Activated T-cell treated with anti-CD3 and anti-CD28 coated beads, Interleukin-2, amount 50 U/mL, for 1 hour (primary cell): ENCODE data around the gene IGSF9B.

ENCODE experiments used
- DNase-seq: peaks from one replicate; pipeline ENCODE4 v3.0.0-alpha.2; 2020

Gene IGSF9B

DNA sequence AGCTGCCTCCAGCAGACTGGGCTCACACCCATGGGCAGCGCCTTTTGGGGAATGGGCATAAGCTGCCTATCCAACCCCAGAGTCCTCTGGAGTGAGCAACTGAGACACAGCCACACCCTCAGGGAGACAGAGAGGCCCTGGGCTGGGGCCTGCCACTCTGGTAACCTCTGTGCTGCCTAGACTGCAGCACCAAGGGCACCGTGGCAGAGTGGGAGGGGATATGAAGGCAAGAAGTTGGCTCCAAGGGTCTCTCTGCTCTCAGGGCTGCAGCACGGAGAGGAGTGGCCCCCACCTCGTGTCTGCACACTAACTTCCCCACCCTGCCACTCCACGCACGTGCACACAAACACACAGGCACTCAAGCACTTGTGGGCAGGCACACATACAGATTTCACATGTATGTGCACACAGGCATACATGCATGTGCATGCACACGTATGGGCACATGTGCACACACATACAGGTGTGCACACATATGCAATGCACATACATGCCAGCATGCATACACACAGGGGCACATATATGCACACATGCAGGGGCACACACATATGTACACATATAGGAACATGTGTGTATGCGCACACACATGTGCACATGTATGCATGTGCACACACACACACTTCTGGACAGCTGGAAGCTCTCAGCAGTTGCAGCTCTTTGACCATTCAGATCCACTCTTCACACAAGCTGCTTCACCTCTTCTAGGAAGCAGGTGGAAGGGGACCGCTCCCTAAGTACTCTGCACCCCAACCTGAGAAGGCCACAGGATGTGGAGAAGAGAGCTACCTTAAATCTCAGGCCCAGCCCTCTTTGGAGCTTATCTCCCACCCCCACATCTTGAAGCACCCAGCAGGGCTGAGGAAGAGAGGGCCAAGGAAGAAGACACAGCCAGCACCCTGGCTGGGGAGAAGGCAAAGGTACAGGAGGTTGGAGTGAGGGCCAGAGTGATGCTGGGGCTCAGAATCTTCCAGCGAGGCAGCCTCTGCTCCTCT lies 4.3 kb downstream of the IGSF9B start:
- DNase-seq: no peak

DNA sequence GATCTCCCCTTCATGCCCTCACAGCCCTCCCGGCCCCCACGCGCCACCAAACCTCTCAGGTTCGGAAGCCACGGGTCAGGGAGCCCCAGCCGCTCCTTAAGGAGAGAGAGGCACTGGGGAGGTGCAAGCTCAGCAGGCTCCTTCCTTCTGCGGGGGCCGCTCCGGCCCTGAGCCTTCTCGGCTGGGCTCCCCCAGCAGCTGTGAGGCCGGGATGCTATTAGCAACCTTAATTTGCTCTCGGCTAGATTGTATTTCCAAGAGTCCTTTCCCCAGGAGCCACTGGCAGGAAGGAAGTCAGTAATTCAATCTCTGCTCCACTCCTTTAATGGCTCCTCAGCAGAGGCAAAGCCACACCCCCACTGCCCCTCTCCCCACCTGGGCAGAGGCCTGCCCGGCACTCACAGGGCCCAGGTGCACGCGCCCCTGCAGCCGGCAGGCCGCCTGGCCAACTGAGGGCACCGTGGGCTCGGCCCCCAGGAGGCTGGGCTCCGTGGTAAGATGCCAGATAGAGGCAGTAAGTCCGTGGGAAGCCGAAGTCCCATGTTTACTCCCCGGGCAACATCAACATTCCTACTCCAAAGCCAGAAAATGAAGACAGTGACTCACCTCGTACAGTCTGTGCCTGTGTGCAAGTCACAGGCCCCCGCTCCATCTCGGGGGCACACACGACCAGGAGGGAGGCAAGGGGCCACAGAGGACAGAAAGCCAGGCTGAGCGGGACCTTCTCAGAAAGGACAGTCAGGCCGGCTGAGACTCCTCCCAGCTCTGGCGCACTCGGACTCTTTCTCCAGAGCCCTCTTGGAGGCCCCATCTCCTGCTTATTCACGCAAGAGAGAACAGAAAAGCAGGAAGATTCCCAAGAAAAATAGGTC lies 5.2 kb downstream of the IGSF9B start:
- DNase-seq: no peak

DNA sequence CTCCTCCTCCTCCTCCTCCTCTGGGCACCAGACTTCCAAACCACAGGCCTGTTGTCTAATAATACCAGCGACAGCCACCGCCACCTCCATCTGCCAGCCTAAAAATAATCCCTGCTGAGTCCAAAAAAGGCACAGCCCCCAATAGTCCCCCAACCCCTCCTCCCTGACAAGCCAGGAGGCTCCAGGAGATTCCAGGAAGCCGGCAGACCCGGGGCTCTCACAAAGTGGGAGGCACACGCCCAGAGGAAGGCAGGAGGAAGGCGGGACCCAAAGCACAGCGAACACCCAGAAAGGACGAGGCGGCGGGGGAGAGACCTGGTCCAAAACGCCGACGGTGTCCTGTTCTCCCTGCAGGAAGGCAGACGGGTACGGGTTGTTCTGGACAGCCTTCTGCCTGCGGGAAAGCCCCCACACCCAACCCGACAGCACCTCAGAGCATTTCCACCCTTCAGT lies 5.9 kb downstream of the IGSF9B start:
- no peak for DNase-seq

DNA sequence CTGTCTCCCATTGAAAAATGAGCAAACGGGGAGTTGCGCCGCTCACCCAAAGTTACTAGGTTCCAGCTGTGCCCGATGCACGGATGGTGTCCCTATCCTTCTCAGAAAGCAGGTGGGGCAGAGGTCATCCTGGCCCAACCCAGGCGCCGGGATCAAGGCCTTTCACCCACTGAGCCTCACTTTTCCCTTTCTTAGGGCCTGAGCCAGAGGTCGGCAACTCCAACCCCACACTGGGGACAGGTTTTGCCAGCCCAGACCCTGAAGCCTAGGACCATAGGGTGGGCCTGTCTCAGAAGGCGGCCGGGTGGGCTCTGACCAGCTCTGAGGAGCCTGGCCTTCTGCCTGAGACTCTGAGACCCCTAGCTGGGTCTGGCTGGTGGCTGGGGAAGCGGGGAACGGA lies 6.3 kb downstream of the IGSF9B start:
- no peak for DNase-seq

DNA sequence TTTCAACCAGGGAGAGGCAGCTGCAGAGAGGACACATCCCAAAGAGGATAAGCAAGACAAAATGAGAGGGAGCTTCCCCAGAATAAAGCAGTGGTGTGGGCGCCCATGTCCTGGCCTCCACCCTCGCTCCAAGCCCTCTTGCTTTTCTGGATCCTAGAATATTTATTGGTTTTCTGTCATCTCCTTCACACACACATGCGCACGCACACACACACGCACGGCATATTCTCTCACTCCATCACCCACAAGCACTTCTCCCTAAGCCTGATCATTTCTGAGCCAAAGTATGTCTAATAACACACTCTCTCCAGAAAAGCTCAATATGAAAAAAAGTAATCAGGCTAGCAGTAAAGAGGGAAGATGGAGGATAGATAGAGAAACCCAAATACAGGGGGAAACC lies 7.6 kb downstream of the IGSF9B start:
- no peak for DNase-seq

DNA sequence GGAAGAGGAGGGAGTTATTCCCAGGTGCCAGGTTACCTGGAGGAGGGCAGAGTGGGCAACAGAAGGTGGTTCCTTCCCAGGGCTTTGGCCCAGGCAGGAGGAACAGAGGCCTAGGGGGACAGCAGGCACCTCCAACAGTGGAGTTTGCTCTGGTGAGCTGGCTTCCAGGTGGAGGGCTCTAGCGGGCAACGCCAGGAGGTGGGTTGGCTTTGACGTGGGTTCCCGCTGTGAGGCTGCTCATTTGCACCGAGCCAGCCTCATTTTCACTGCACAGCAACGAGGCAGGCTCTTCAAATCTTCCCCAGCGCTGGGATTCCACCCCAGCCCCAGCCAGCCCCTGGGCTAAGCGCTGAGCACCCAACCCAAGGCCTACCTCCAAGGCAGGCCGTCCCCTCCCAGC lies 8.1 kb downstream of the IGSF9B start:
- no peak for DNase-seq

DNA sequence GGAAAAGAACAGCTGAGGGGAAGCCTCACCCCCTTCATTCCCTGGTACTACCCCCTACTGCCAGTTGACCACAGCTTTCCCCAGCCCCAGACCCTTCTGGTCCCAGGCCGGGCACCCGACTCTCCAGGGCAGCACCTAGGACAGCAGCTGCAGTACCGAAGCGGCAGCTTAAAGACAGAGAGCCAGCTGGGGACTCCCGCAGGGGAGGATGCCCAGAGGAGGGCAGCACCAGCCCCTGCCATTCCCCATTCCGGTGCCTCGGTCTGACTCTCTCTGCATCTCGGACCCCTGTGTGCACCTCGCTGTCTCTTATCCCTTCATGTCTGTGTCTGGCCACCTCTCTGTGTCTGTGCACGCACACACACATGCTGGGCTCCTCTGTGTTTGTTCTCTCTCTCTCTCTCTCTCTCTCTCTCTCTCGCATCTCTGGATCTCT lies 9.4 kb downstream of the IGSF9B start:
- DNase-seq: peak; percentile 76

DNA sequence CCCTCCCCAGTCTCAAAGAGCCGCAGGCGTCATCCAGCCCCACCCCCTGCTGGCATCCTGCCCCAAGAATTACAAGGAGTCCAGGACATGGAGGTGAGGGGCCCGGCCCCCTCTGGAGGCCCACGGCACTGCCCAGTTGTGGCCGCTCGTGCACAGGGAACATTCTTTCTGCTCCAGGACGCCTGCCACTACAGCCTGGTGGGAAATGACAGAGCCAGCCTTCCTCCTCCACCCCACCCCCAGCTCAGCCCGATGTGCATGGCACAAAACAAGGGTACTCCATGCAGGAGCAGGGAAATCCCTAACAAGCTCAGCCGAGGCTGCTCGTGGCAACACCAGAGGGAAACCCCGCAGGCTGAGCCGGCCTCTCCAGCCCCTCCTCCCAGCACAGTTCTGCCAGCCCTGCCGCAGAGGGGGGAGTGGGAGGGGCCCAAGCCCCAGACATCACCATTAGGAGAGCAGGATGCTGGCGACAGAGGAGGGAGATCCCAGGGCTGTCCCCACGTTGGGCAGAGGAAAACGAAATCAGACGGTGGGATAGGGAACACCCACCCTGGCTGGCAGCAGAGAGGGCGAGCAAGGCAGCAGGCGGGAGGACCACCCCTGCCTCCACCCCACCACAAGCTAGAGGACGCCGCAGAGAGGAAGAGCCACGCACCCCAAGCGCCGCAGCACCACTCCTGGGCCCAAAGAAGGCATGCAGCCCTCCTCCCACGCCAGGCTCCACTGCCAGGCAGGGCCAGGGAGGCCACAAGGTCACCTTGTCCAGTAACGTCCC lies 10.0 kb downstream of the IGSF9B start:
- DNase-seq: peak; percentile 48

DNA sequence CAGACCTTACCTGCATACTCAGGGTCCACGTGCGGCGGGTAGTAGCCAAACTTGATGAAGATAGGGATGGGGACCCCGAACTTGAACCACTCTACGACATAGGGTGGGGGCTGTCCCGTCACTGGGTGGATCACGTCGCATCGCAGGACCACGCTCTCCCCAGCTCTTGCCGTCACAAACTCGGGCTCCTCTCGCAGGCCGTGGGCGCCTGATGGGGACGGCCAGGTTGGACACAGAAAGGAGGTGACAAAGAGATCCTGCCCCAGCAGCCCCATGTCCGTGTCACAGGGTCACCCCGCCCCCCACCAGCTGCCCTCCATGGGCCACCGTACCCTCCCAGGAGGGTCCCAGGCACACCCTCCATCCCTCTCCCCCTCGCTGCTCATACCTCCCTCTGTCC lies 10.7 kb downstream of the IGSF9B start:
- no peak for DNase-seq

DNA sequence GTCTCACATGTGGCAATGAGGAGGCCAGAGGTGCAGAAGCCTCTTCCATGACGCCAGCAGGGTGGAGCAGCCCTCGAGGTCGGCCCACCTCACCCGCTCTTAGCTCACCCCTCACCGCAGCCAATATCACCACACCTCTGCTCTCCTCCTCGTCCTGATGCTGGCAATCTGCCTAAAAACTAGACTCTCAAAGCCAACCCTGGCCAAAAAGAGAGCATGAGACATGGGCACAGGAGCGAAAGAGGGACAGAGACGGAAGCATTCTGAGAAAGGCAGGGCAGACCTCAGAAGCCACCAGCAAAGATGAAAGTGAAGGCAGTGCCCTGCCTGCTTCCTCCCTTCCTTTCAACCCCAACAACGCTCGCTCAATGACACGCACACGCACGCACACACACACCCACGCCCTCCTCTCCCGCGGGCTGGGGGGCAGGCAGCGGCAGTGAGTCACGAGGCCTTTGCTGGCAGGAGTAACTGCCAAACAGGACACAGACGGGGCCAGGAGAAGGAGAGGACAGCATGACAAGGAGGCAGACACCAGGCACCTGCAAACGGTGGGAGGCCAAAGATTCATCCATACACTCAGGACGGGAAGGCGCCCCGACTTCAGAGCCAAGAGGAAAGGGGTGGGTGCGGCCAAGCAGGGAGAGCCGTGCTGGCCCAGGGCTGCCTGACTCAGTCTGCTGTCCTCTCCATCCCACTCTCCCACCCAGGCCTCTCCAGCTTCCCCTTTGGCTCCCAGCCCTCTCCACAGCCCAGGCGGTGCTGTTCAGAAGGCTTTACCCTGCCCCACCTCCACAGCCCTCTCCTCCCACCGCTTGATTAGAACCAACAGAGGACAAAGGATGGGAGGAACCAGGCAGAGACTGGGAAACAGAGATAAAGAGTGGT lies 11.4 kb downstream of the IGSF9B start:
- DNase-seq: peak; percentile 82

DNA sequence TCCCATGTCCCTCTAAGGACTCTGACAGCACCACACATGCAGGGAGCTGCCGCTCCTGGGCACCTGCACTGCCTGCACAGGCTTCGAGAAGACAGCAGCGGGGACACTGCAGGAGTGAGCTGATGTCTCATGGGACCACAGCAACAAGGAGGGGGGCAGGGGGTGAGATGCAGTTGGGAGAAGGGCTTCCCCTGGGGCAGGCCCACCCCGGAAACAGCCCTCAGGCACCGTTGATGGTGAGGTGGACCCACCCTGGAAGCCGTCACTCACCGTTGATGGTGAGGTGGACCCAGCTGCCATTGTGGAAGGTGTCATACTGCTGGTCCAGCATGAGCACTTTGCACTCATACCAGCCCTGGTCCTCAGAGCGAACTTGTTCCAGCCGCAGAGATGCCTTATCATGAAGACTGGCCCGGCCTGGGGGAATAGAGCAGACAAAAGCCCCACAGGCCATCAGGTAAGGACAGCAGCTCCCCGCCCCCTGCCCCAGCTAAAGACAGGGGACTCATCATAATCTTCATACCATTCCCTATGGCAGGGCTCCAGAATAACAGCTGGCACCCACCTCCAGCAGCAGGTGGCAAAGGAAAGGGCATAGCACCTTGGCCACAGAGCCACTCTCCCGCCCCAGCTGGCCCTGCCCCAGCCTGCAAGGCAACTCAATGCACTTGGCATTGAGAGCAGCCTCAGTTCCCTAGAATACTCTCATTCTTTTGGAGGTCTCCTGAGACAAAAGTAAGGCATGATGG lies 12.6 kb downstream of the IGSF9B start:
- no peak for DNase-seq

DNA sequence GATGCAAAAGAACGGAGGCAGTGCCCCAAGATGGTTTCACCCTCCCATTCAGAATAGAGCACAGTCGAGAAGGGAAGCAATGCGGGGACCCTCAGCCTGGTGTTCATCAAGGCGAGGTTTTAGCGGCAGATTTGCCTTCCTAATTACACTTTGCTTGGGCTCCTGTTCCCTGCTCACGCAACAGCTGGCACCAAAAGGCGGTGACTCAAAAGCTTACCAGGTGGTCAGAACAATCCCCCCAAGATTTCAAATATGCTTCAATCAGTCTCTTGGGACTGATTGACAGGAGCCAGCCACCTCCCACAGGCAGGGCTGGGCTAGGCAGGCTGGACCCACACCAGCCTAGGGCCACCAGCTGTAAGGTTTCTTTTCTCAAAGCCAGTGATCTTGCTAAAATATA lies 14.2 kb downstream of the IGSF9B start:
- no peak for DNase-seq

DNA sequence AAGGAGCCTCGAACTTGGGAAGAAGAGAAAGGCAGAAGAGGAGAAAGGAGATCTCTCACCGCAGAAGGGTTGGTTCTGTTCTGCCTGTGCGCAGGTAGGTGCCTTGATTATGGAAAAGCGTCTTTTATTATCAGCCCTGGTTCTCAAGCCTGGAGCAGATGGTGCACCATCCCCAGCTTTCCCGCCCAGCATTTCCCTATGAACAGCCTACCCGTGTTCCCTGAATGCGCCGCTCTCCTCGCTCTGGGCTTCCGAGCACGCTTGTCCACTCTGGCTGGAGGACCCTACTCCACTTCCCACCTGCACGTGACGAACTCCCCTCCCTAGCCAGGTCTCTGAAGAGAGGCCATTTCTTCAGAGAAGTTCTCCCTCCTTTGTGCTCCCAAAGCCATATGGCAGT lies 15.2 kb downstream of the IGSF9B start:
- no peak for DNase-seq

DNA sequence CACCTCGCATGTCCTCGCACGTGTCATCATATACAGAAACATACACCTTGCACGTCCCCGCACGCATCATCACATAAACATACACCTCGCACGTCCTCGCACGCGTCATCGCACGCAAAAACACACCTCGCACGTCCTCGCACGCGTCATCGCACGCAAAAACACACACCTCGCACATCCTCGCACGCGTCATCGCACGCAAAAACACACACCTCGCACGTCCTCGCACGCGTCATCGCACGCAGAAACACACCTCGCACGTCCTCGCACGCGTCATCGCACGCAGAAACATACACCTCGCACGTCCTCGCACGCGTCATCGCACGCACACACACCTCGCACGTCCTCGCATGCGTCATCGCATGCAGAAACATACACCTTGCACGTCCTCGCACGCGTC lies 16.7 kb downstream of the IGSF9B start:
- DNase-seq: no peak

DNA sequence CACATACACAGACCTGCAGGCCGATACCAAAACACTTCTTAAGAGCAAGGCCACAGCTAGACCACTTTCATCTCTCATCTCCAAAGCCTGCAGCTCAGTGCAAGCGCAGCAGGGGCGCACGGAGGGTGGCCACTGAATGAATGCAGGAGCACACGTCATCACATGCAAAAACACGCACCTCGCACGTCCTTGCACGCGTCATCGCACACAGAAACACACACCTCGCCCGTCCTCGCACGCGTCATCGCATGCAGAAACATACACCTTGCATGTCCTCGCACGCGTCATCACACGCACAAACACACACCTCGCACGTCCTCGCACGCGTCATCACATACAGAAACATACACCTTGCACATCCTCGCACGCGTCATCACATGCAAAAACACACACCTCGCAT lies 17.2 kb downstream of the IGSF9B start:
- no peak for DNase-seq

DNA sequence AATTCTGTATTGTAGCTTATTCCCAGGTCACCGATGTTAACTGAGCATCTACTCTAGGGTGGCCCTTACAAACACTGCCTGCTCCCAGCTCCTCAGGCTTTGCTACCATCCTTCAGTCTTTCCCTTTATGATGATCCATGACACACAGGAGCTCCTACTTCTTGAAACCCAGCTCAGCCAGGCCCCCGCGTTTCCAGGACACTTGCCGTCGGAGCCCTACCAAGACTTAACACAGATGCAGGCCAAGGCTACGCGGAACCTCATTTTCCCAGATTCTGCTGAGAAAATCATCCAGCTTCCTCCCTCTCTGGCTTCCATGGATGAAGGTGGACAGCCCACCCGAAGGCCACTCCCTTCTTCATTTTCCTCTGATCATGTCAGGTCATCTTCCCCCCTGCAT lies 18.6 kb downstream of the IGSF9B start:
- no peak for DNase-seq

DNA sequence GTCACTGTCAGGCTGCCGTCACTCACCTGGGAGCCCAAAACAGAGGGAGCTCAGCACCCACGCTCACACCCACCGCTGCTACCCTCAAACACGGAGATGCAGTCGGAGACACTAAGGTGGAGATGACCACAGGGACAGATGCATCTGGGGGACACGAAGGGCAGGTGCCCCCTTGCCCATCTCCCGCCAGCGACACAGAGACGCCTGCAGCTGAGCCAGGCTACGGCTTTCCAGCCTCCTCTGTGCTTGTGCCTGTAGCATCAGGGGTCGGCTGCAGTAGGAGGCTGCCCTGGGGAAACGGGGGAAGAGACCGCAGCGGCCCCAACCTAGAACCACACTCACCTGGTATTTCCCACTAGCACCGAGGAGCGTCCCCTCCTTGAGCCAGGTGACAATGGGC lies 19.3 kb downstream of the IGSF9B start:
- no peak for DNase-seq

DNA sequence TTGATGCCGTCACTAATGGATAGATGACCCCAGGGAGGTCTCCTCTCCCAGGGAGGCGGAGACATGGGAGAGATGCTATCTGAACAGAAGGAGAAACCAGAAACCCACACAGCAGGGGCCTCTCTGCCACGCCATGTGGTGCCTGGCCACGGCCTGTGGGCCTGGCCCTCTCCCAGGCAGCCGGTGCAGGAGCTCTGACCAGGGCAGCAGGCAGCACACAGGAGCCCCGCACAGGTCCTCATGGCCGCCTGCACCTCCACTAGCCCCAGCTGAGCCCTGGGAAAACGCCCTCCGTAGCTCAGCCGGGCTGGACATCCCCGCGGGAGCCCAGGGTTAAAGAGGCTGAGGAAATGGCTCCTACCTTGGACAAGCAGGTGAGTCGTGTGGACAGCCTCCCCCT lies 19.8 kb downstream of the IGSF9B start:
- no peak for DNase-seq

DNA sequence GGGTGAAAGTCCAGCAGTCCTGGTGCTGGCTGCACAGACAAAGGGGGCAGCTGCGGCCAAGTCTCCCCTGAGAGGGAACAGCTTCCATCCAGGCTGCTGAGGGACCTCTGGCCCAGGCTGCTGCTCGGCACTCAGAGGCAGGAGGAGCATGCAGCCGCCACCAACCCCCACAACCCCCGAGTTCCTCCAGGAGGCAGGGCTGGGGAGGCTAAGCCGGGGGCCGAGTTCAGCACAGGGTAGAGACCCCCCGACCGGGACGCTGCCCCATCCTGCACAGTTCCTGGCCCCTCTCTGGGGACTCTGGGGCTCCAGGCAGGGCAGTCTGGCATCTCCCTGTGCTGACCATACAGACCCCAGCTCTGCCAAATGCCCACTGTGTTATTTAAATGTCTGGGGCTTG lies 20.2 kb downstream of the IGSF9B start:
- no peak for DNase-seq

DNA sequence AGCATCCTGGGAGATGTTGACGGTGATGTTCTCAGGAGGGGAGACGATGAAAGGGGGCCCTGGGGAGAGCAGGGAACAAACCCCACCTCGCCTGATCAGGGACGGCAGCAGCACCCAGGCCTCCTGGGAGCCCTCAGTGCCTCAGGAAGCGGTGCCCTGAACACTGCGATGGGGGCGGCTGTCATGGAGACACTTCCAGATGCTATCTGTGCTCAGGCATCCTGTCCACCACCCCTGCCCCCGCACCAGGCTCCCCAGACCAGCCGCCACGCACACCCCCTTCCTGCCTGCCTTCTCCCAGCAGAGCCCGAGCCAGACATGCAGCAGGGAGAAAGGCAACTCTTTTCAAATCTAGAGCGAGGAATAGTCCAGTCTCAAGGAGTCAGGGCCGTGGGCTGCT lies 20.6 kb downstream of the IGSF9B start:
- no peak for DNase-seq

DNA sequence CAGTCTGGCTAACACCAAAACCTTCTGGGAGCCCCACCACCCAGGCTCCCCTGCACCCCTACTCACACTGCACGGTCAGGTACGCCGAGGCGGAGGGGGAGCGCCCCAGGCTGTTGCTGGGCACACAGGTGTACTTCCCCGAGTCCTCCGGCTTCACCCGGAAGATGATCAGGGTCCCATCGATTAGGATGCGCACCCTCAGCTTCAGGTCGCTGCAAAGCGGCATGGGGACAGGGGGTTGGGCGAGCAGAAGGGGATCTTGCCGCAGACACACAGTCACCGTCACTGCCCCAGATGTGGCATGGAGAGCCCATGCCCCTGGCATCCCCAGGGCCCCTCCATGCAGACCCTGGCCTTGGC lies 21.2 kb downstream of the IGSF9B start:
- DNase-seq: no peak
